ENCODE measurements around the gene SPINK2.

Gene SPINK2

GRCh38 chr4:56783986-56784385, 37.5 kb downstream of the SPINK2 start:
- H3K4me1 Mint-ChIP-seq = no peaks in the 10 kb centered on the region

GRCh38 chr4:56782019-56782418, 39.5 kb downstream of the SPINK2 start:
- Mint-ChIP-seq H3K4me1 (no peaks in the 10 kb centered on the region), H3K9me3 (no peaks in the 10 kb centered on the region), H3K27ac (no peak overlapping the region), H3K36me3 (ENCODE audit: low read depth) (no peaks in the 10 kb centered on the region), H3K27me3 (no peaks in the 10 kb centered on the region), H3K4me3 (no peak overlapping the region)
- ATAC-seq (no peak), DNase-seq (no peak)

More at GRCh38 chr4:56783986-56784385, 37.5 kb downstream of the SPINK2 start:
- Mint-ChIP-seq H3K9me3 (no peaks in the 10 kb centered on the region), H3K36me3 (ENCODE audit: low read depth) (no peaks in the 10 kb centered on the region), H3K27ac (no peak overlapping the region), H3K4me3 (no peak overlapping the region), H3K27me3 (no peaks in the 10 kb centered on the region)
- ATAC-seq = no peak
- DNase-seq = no peak

DNA sequence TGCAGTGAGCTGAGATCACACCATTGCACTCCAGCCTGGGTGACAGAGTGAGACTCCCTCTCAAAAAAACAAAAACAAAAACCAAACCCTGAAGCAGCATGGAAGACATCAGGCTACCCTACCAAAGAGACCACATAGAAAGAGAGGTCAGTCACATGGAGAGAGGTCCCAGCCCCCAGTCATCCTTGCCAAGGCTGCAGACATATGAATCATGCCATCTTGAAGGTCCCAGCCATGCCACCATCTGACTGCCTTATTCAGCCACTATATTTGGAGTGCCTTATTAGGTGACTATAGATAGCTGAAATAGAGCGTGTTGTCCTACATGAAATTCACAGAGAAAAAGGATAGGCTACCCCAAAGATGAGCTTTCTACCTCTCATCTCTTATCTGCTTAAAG, 48.2 kb downstream of the SPINK2 start:
- H3K27ac Mint-ChIP-seq = no peak overlapping the region

DNA sequence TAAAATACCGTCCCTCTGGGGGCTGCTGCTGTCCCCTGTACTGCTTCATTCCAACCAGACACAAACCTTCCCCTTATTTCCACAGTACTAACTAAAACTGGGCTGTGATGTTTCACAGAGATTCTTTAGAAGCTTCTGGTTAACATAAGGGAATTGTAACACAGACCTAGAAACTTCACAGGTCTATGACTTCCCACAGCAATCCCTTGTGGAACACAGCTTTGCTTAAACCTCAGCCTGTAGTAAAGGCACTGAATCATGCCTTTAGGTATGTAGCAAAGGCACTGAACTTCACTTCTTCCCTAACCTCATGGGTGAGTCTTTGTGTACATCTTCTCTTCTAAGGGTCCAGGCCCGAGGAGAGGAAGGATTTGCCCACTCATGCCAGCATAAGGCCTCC, 49.4 kb downstream of the SPINK2 start:
- DNase-seq (no peak), ATAC-seq (no peak)
- no peak overlapping the region for H3K4me3 Mint-ChIP-seq
- no peaks in the 10 kb centered on the region for H3K9me3 Mint-ChIP-seq
- H3K36me3 Mint-ChIP-seq (ENCODE audit: low read depth) = no peaks in the 10 kb centered on the region
- no peaks in the 10 kb centered on the region for H3K27me3 Mint-ChIP-seq
- H3K4me1 Mint-ChIP-seq = peaks cover 8% of the 10 kb centered on the region
- H3K27ac Mint-ChIP-seq = no peak overlapping the region

More for the DNA sequence above, 48.2 kb downstream of the SPINK2 start:
- Mint-ChIP-seq H3K4me1 (peaks cover 6% of the 10 kb centered on the region), H3K27me3 (no peaks in the 10 kb centered on the region), H3K4me3 (no peak overlapping the region), H3K9me3 (no peaks in the 10 kb centered on the region), H3K36me3 (ENCODE audit: low read depth) (no peaks in the 10 kb centered on the region)
- ATAC-seq (no peak), DNase-seq (no peak)

DNA sequence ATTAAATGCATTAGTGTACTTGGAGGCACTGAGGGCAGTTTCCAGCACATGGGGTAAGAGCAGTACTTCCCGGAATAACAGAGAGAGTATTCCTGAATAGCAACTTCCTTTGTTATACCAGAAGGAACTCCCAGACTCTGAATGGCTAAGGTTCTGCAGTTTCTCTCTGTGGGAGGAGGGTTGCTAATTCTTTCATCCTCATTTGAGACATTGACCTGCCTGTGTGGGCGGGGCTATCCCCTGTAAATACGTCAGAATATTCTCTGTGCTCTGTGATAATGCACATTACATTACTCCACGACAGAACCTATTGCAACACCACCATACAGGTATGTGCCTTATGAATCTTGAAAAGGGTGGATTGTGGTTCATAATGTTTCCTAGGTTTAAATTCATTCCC, 52.7 kb downstream of the SPINK2 start:
- ATAC-seq = peak; percentile 33
- no peaks in the 10 kb centered on the region for H3K9me3 Mint-ChIP-seq
- H3K27ac Mint-ChIP-seq = no peak overlapping the region

GRCh38 chr4:56768316-56768715, 53.2 kb downstream of the SPINK2 start:
- Mint-ChIP-seq H3K27me3 (no peaks in the 10 kb centered on the region), H3K36me3 (ENCODE audit: low read depth) (no peaks in the 10 kb centered on the region), H3K9me3 (no peaks in the 10 kb centered on the region), H3K4me1 (peaks cover 14% of the 10 kb centered on the region), H3K27ac (no peak overlapping the region), H3K4me3 (no peak overlapping the region)
- DNase-seq = no peak
- peak; percentile 57 for ATAC-seq

More for the DNA sequence above, 52.7 kb downstream of the SPINK2 start:
- Mint-ChIP-seq H3K4me3 (no peak overlapping the region), H3K27me3 (no peaks in the 10 kb centered on the region), H3K4me1 (peaks cover 14% of the 10 kb centered on the region), H3K36me3 (ENCODE audit: low read depth) (no peaks in the 10 kb centered on the region)
- DNase-seq = no peak

DNA sequence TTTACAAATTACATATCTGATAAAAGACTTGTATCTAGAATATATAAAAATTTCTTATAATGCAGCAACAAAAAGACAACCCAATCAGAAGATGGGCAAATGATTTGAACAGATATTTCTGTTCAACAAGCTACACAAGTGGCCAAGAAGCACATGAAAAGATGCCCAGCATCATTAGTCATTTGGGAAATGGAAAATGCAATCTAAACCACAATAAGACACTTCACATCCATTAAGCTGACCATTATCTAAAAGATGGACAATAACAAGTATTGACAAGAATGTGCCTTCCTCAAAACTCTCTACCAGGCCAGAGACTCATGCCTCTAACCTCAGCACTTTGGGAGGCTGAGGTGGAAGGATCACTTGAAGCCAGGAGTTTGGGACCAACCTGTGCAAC, 53.9 kb downstream of the SPINK2 start:
- no peak for ATAC-seq
- Mint-ChIP-seq H3K27ac (no peak overlapping the region), H3K36me3 (ENCODE audit: low read depth) (no peaks in the 10 kb centered on the region), H3K27me3 (no peaks in the 10 kb centered on the region), H3K9me3 (no peaks in the 10 kb centered on the region), H3K4me1 (peaks cover 19% of the 10 kb centered on the region), H3K4me3 (no peak overlapping the region)
- no peak for DNase-seq

DNA sequence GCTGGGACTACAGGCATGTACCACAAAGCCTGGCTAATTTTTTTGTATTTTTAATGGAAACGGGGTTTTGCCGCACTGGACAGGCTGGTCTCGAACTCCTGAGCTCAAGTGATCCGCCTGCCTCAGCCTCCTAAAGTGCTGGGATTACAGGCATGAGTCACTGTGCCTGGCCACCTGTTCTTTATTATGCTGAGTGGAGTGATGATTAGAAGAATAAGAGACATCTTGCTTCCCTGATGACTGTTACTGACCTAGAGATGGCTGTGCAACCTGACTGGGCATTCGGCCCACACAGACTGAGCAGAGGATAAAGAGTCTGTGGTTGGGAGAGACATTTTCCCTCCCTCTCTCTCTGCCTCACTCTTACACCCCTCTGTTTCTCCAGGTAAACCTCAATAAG, 56.7 kb downstream of the SPINK2 start:
- no peaks in the 10 kb centered on the region for H3K36me3 Mint-ChIP-seq (ENCODE audit: low read depth)
- peaks cover 33% of the 10 kb centered on the region for H3K4me1 Mint-ChIP-seq
- H3K4me3 Mint-ChIP-seq = no peak overlapping the region
- no peak for ATAC-seq
- no peaks in the 10 kb centered on the region for H3K27me3 Mint-ChIP-seq
- H3K9me3 Mint-ChIP-seq = no peaks in the 10 kb centered on the region
- DNase-seq = no peak
- H3K27ac Mint-ChIP-seq = no peak overlapping the region

DNA sequence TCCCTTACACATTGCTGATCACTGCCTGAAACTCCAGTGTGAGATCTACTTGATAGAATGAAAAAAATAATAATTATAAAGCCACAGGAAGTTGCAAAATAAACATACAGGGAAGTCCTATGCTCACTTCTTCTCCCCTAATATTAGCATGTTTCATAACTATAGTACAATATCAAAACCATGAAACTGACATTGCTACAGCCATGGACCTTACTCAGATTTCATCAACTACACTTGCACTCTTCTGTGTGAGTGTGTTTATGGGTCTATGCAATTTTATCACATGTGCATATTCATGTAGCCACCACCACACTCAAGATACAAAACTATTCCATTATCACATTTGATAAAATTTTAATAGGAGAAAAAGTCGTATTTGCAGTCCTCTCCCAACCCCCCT, 57.3 kb downstream of the SPINK2 start:
- Mint-ChIP-seq H3K27me3 (no peaks in the 10 kb centered on the region), H3K4me3 (no peak overlapping the region), H3K4me1 (peaks cover 37% of the 10 kb centered on the region), H3K9me3 (no peaks in the 10 kb centered on the region), H3K36me3 (ENCODE audit: low read depth) (no peaks in the 10 kb centered on the region), H3K27ac (no peak overlapping the region)
- DNase-seq (no peak), ATAC-seq (no peak)

GRCh38 chr4:56762484-56763250, 58.8 kb downstream of the SPINK2 start:
- DNase-seq = no peak
- no peak overlapping the region for H3K4me3 Mint-ChIP-seq
- peaks cover 44% of the 10 kb centered on the region for H3K4me1 Mint-ChIP-seq
- H3K27ac Mint-ChIP-seq = no peak overlapping the region
- H3K9me3 Mint-ChIP-seq = no peaks in the 10 kb centered on the region
- no peaks in the 10 kb centered on the region for H3K36me3 Mint-ChIP-seq (ENCODE audit: low read depth)
- H3K27me3 Mint-ChIP-seq = no peaks in the 10 kb centered on the region
- peak; percentile 59 for ATAC-seq

- Mint-ChIP-seq H3K27me3 (no peaks in the 10 kb centered on the region), H3K27ac (no peak overlapping the region), H3K9me3 (no peaks in the 10 kb centered on the region), H3K4me3 (no peak overlapping the region), H3K4me1 (peaks cover 65% of the 10 kb centered on the region), H3K36me3 (ENCODE audit: low read depth) (no peaks in the 10 kb centered on the region)
- ATAC-seq = no peak
- DNase-seq = no peak
These were observed 61.3 kb downstream of the SPINK2 start for GRCh38 chr4:56760183-56760582.
